Keratinocyte (primary cell): ENCODE measurements around the gene PLEKHH1. TPM values are rescaled to one million over a fixed set of nuclear protein-coding genes. Genes with fewer than 3 reads are reported as not detected.

Experiments
- DNase-seq: peaks from one replicate; pipeline ENCODE4 v3.0.0-alpha.2; 2011; ENCODE audit warnings: low read depth, missing footprints, low spot score
- FAIRE-seq: peaks from 2 replicates; lab custom pipeline; 2011; peaks lifted over from hg19 to GRCh38; lab: Jason Lieb, UNC
- H2AFZ ChIP-seq: 2 replicates; pipeline ENCODE4 v1.6.0; 2012; ENCODE audit warnings: low read length, control low read depth, inconsistent platforms; ENCODE audit not compliant: control insufficient read depth
- H3K27ac ChIP-seq: 2 replicates; pipeline ENCODE4 v1.5.1; 2011; ENCODE audit warnings: low read length; ENCODE audit not compliant: control insufficient read depth, insufficient read depth
- H3K27me3 ChIP-seq: 3 replicates; pipeline ENCODE4 v1.6.0; 2011; ENCODE audit warnings: low read length; ENCODE audit not compliant: control insufficient read depth, insufficient read depth; ENCODE audit errors: extremely low read depth
- H3K36me3 ChIP-seq, 2 experiments: 2 replicates in 1 of 2; 3 replicates in 1 of 2; pipeline ENCODE4 v1.5.1; 2011; ENCODE audit warnings: low read length in 2 of 2, mild to moderate bottlenecking in 1 of 2; ENCODE audit not compliant: control insufficient read depth in 2 of 2, insufficient read depth in 2 of 2; ENCODE audit errors: extremely low read depth in 1 of 2
- H3K4me1 ChIP-seq: 3 replicates; pipeline ENCODE4 v1.5.1; 2011; ENCODE audit warnings: low read length; ENCODE audit not compliant: control insufficient read depth, insufficient read depth; ENCODE audit errors: extremely low read depth
- H3K4me2 ChIP-seq: 3 replicates; pipeline ENCODE4 v1.6.0; 2011; ENCODE audit warnings: low read depth, low read length; ENCODE audit not compliant: control insufficient read depth, insufficient read depth; ENCODE audit errors: extremely low read depth
- H3K4me3 ChIP-seq, 3 experiments: fragments of 200-600 bp in 1 of 3; sonication (generic) in 1 of 3; 2 replicates in 2 of 3; 3 replicates in 1 of 3; pipeline ENCODE4 v1.5.1; 2011 to 2016; ENCODE audit warnings: low read length in 3 of 3, mild to moderate bottlenecking in 3 of 3, control low read depth in 2 of 3, inconsistent platforms in 1 of 3, low read depth in 1 of 3, mixed read lengths in 1 of 3, mixed run types in 1 of 3, moderate library complexity in 1 of 3; ENCODE audit not compliant: control insufficient read depth in 2 of 3, insufficient read depth in 2 of 3; ENCODE audit errors: extremely low read depth in 1 of 3
- H3K79me2 ChIP-seq: 2 replicates; pipeline ENCODE4 v1.6.0; 2012; ENCODE audit warnings: low read length; ENCODE audit not compliant: control insufficient read depth, insufficient read depth
- H3K9ac ChIP-seq: 3 replicates; pipeline ENCODE4 v1.6.0; 2011; ENCODE audit warnings: low read length; ENCODE audit not compliant: control insufficient read depth, insufficient read depth; ENCODE audit errors: extremely low read depth
- H3K9me1 ChIP-seq: 3 replicates; pipeline ENCODE4 v1.6.0; 2011; ENCODE audit warnings: low read length; ENCODE audit not compliant: control insufficient read depth, insufficient read depth; ENCODE audit errors: extremely low read depth
- H3K9me3 ChIP-seq: 2 replicates; pipeline ENCODE4 v1.5.1; 2012; ENCODE audit warnings: low read depth, low read length; ENCODE audit not compliant: control insufficient read depth
- H4K20me1 ChIP-seq: 3 replicates; pipeline ENCODE4 v1.6.0; 2011; ENCODE audit warnings: low read length; ENCODE audit not compliant: control insufficient read depth, insufficient read depth; ENCODE audit errors: extremely low read depth
- CTCF ChIP-seq, 3 experiments: IDR thresholded peaks in 1 of 3; conservative IDR thresholded peaks in 1 of 3; optimal IDR thresholded peaks in 1 of 3; 2 replicates in 2 of 3; 3 replicates in 1 of 3; pipeline versions ENCODE3 to v1.5.1; 2011; ENCODE audit warnings: low read length in 3 of 3, mild to moderate bottlenecking in 3 of 3, moderate library complexity in 2 of 3, control low read depth in 1 of 3, inconsistent platforms in 1 of 3; ENCODE audit not compliant: insufficient read depth in 2 of 3; ENCODE audit errors: extremely low read depth in 1 of 3
- EZH2 ChIP-seq: IDR thresholded peaks from one replicate; pipeline ENCODE4 v1.6.1; 2012; ENCODE audit warnings: inconsistent platforms, mild to moderate bottlenecking, low read length, moderate library complexity
- dilution Hi-C: fragments of 300-500 bp; cut with MboI; formaldehyde crosslinking; loops from one replicate; pipeline ENCODE4 v1.7.0; 2020; ENCODE audit warnings: low sequenced_read_pairs; ENCODE audit not compliant: extremely low pct_ligation_motif_present
- polyA plus RNA-seq, 5 experiments: library from polyadenylated mRNA; depleted of rRNA in 3 of 5; stranded (reverse) in 3 of 5; stranded (forward) in 1 of 5; unstranded in 1 of 5; fragments of >200 nt; gene quantifications; 1 replicate in 1 of 5; 2 replicates in 3 of 5; 3 replicates in 1 of 5; pipeline versions ENCODE4 v1.2.1 to v1.2.3, GENCODE V29; 2011 to 2012; ENCODE audit warnings: missing spikeins in 2 of 5, low read depth in 1 of 5, low replicate concordance in 1 of 5

The PLEKHH1 gene
- polyA plus RNA-seq, 1 donor (not counting 4 experiments of a cell fraction or from before 2014, with no cell fraction given), result 4.4 TPM

GRCh38 chr14:67549734-67550133, 16.6 kb downstream of the PLEKHH1 start:
- H3K4me3 ChIP-seq, result no peak overlapping the region
- dilution Hi-C loops, result no loop called here
- no peaks in the 10 kb centered on the region for H3K9me1 ChIP-seq
- no peaks in the 10 kb centered on the region for H3K4me1 ChIP-seq
- no peaks in the 10 kb centered on the region for H3K9me3 ChIP-seq
- H3K79me2 ChIP-seq, result no peaks in the 10 kb centered on the region
- FAIRE-seq (no peak), DNase-seq (no peak)
- TF ChIP-seq EZH2, result no peak
- no peak for TF ChIP-seq CTCF (optimal IDR thresholded peaks at IDR 0.05 in 1 of 3, IDR thresholded peaks at IDR 0.05 in 1 of 3, conservative IDR thresholded peaks at IDR 0.05 in 1 of 3; ENCODE audit: extremely low read depth in 1 of 3, insufficient read depth in 2 of 3, low read length in 3 of 3)
- no peak overlapping the region for H3K9ac ChIP-seq
- H3K27me3 ChIP-seq, result no peaks in the 10 kb centered on the region
- H3K27ac ChIP-seq, result no peak overlapping the region
- H3K36me3 ChIP-seq, result peaks cover 0 to 4% of the 10 kb centered on the region in 2 experiments
- H3K4me2 ChIP-seq, result no peak overlapping the region
- no peak overlapping the region for H2AFZ ChIP-seq
- H4K20me1 ChIP-seq, result no peaks in the 10 kb centered on the region

- Histone ChIP-seq H3K9me1 (no peaks in the 10 kb centered on the region), H3K4me3 (no peak overlapping the region), H3K9me3 (no peaks in the 10 kb centered on the region), H3K27me3 (no peaks in the 10 kb centered on the region), H2AFZ (no peak overlapping the region), H3K4me1 (no peaks in the 10 kb centered on the region), H4K20me1 (no peaks in the 10 kb centered on the region), H3K9ac (no peak overlapping the region), H3K79me2 (no peaks in the 10 kb centered on the region), H3K4me2 (no peak overlapping the region), H3K27ac (no peak overlapping the region), H3K36me3 (no peaks in the 10 kb centered on the region)
- FAIRE-seq (no peak), DNase-seq (no peak)
- dilution Hi-C loops, result no loop called here
- TF ChIP-seq CTCF (optimal IDR thresholded peaks at IDR 0.05 in 1 of 3, IDR thresholded peaks at IDR 0.05 in 1 of 3, conservative IDR thresholded peaks at IDR 0.05 in 1 of 3; ENCODE audit: extremely low read depth in 1 of 3, insufficient read depth in 2 of 3, low read length in 3 of 3), result no peak
- no peak for TF ChIP-seq EZH2
Measured at GRCh38 chr14:67551123-67551522, 18.0 kb downstream of the PLEKHH1 start.
